GM19467 (cell line): ENCODE data around the gene ROBO2.

Experiments
- ATAC-seq: cut with Tn5 transposase; IDR thresholded peaks from one replicate; pipeline ENCODE4 v1.9.1; 2021; ENCODE audit warnings: mild to moderate bottlenecking, moderate library complexity; ENCODE audit not compliant: unreplicated experiment

Gene ROBO2

DNA sequence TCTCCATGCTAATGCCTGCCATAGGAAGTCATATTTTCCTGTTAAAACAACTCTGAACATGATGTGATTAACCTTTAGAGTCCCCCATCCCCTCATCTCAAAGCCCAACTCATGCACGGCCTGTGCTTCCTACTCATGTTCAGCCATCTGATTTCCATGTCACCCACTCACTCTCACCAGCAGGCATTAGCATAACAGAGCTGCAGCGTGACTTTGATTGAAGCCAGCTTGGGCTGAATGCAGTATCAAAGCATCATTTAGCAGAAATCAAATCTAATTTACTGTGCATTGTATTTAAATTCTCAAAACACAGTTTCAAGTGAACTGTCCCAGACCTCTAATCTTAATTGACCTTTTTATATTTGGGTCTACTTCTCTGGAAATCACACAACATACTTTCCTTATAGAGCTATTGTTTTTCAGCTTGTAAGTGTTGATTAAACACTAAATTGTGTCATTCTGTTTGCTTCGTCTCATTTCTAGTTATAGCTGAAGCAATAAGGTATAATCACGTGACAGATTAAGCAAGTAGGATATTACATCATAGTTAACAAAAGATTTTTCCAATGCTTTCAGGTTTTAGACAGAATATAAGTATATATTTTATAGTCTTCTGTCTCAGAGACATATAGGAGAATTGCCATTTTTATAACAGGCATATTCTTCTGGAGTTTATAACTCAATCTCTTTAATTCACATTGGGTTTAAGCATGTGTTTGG lies 501.5 kb downstream of the ROBO2 start:
- no peak for ATAC-seq

DNA sequence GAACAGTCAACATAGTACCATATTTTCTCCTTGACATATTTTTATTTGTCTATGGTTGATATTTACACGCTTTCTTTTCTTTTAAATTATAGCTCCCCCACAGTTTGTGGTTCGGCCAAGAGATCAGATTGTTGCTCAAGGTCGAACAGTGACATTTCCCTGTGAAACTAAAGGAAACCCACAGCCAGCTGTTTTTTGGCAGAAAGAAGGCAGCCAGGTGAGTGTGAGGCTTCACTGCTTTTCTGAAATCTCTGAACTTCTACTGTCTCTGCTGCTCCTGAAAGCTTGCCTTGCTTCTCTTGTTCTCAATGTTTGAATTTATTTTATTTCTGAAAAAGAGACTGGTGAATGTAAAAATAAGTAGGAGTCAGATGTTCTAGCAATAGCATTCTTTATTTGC lies 506.3 kb downstream of the ROBO2 start:
- ATAC-seq: no peak

DNA sequence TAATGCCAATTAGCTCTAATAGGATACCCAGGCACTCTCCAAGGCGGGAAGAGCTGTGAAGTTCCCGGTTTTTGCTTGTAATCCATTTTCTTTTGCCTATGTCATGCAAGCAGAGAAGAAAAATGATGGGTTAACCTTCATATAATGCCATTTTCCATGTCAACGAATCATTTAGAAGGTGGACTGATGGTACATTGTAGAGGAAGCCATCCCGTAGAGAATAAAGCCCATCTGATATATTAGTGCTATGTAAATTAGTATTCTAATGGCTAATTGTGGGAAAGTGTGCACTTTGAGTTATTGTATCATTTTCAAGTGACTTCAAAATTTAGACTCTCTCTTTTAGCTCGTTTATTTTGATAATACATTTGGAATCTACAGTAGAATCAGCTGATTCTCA lies 509.1 kb downstream of the ROBO2 start:
- no peak for ATAC-seq

DNA sequence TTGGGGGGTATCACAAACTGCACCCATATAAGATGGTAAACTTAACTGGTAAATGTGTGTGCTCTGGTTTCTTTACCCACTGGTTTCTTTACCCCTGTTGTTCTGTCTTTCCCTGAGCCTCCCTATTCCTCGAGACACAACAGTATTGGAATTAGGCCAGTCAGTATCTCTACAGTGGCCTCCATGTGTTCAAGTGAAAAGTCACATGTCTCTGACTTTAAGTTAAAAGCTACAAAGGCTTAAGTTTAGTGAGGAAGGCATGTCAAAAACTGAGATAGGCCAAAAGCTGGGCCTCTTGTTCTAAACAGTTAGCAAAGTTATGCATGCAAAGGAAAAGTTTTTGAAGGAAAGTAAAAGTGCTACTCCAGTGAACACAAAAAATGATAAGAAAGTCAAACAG lies 513.3 kb downstream of the ROBO2 start:
- no peak for ATAC-seq

DNA sequence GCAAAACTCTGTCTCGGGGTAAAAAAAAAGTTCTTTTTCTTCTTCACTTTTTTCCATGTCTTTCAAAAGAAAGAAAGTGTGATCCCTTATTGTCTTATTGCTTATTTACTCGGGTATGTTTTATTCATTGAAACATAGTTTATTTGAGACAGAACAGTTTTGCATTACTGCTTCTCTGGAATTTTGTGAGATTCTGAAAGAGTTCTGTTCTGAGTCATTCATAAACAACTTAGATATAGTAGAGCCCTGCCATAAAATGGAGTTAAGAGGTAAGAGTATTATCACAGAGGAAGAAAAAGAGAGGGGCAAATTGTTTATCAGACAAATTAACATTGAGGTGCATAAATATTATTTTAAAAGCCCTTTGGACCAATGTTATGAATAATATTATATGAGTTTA lies 522.2 kb downstream of the ROBO2 start:
- ATAC-seq: no peak

DNA sequence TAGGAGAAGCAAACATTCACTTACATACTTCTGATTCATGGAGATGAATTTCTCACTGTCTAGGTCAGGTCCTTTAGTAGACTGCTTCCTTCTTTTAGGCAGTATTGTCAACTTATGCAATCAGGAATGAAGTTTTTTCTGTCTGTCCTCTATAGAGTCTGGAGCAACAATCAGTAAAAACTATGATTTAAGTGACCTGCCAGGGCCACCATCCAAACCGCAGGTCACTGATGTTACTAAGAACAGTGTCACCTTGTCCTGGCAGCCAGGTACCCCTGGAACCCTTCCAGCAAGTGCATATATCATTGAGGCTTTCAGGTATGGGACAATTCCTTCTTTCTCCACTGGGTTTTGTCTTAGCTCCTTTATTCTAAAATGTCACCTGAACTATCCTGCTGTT lies 523.1 kb downstream of the ROBO2 start:
- no peak for ATAC-seq

DNA sequence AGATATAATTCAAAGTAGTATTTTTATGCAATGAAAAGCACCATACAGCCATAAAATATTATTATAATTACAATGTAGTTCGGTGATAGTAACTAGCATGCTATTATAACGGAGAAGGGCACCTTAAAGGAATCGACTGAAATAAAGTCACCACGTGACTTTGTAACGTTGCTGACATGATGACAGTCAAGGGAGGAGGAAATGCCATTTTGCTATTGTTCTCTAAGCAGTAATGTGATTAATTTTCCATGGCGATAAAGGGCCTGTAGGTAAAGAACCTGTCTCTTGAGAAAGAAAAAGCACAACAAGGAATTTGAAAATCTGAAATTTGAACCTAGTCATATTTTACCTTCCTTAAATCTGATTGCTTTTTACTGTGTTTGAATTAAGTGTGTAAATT lies 526.2 kb downstream of the ROBO2 start:
- no peak for ATAC-seq

DNA sequence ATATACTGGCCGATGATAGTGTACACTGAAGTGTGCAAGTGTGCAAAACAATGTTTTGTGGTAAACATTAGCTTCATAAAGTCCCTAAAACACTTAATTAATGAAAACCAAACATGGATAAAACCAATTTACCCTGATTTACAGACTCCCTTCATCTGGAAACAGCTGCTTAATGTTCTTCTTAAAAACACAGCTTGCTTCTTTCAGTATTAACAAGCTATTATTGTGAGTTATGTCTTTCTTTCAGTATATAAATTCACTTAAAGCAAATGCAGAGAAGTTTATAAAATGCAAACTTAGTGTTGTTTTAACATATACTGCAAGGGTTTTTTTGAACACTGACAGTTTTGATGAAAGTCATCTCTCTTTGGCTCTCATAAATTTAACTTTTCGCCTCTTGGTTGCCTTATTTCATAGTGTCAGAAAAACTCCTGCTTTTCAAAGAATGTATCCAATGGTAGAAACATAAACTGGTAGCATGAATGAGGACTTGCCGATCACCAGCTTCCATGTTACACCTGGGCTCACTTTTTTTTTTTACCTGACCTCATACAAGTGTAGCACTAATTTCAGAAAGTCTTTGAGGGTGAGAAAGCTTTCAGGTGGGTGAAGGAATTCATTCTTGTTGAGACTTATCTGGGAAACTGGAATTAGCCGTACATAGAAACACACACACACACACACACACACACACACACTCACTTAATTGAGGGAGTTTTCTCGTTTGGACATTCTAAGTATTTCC lies 532.2 kb downstream of the ROBO2 start:
- ATAC-seq: no peak

DNA sequence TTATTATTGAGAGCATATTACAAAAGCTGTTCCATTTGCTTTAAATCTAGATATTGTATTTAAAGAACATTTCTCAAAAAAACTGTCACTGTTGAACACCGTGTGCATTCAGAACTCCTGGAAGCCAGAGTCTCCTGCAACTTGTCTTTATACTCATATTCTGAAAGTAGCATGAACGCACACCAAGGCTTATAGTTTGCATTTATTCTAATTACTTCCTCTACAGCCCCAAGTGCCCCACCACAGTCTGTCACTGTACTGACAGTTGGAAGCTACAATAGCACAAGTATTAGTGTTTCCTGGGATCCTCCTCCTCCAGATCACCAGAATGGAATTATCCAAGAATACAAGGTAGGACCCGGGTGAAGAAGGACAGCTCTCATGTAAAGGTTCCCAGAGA lies 537.4 kb downstream of the ROBO2 start:
- no peak for ATAC-seq

DNA sequence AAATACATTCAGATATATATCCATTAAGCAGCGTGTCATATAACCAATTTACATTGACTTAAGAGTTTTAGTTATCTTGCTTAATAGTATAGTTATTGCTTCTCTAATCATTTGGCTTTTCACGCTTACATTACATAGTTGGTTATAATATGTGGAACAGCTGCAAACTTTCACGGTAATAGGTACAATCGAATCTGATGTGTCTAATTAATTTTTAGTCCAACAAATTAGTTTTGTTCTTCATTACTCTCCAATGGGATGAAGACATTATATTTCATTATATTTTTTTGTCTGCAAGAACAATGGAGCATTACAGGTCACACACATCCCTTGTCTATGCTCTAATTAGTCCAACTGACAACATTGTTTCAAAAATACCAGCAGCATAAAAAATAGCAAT lies 546.3 kb downstream of the ROBO2 start:
- ATAC-seq: no peak

DNA sequence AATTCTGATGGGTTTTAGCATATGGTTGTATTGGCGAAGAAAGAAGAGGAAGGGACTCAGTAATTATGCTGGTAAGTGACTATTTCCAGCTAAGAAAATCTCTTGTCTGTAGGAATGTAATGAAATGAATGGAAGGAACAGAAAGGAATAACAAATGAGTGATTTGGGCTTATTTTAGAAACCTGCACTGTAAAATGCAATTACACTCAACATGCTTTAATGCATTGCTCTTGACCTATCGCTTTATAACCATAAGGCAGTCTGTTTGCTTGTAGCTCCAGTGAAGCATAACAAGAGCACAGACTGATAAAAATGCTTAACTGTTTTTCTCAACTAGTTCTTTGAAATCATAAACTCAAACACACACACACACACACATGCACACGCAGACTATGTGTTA lies 549.0 kb downstream of the ROBO2 start:
- ATAC-seq: no peak

DNA sequence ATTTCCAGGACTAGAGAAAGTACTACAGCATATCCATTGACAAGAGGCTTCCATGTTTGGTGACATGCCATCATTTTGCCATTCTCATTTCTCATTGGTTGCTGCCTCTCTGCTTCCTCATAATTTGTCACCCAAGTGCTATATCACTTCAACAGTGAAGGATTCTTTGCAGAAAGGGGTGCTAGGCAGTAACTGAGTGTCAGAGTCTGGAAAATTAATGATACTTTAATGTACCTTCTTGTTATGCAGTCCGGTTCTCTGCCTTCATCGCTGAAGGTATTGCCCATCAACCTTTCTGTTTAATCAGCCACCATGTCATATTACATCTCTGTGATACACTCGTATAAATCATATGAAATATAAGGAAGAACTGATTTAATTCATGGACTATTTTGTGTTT lies 550.3 kb downstream of the ROBO2 start:
- no peak for ATAC-seq

DNA sequence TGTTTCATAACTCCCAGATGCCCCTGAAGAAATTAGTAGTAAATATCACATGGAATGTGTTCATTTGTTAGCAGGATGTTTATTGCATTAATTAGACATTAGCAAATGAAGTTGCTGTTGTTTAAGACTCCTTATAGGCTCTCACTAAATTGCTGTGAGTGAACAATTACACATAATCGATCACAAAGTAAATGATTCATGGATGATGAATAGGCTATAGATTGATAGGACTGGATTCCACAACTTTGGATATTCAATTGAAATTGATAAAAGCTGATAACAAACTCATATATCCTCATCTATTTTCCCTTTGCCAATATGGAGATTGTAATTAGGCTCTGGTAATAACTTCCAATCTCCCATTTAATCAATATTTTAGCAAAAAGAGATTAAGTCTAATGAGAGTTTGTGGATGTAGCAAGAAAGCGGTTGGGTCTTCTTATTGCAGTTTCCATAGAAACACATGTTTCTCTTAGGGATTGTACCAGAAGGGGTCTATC lies 555.5 kb downstream of the ROBO2 start:
- no peak for ATAC-seq

DNA sequence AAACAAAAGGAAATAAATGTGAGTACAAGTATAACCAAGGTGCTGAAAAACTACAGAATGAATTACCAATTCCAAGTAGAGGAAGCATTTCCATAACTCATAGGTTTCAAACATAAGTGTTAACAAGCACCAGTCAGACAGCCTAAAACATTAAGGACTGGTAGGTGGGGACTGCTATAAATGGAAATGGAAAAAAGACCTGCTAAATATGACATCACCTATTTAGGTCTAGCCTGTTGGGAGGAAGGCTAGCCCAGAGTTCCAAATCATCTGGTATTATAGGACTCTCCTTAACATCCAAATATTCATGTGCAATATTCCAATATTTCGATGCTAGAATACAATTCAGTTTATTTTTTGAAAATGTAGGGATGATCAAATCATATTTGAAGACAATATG lies 560.0 kb downstream of the ROBO2 start:
- no peak for ATAC-seq

DNA sequence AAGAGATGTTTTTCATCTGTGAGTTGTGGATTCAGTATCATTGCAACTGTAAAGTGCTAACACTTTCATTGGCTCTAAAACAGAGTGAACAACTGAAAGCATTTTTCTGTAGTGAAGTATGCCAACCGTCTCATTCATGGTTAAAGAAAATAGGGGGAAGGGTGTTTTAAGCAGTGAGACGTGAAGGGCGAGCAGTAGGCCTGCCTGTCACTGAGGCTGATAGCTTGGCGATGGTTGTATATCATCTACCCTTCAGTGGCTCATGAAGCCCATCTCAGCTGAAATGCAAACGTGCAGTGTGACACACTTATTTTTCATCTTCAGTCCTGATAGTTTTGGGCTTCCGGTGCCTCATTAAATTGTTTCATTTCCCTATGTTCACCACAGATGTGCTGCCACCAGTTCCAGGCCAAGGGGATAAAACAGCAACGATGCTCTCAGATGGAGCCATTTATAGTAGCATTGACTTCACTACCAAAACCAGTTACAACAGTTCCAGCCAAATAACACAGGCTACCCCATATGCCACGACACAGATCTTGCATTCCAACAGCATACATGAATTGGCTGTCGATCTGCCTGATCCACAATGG lies 562.0 kb downstream of the ROBO2 start:
- ATAC-seq: no peak

DNA sequence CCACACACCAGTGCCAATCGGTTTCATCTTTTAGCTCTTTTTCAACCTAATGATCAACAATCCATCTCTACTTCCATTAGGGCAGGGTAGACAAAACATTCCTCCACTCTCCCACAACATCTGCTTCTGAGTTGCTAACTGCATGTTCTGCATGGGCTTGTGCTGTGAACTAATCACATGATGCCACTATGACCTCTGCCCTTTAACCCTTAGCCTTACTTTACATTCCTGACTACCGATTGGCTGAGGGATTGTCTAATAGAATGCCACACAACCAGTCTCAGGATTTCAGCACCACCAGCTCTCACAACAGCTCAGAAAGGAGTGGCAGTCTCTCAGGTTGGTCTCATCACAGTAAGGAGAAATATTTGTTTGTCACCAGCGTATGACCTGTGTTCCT lies 562.8 kb downstream of the ROBO2 start:
- ATAC-seq: no peak

DNA sequence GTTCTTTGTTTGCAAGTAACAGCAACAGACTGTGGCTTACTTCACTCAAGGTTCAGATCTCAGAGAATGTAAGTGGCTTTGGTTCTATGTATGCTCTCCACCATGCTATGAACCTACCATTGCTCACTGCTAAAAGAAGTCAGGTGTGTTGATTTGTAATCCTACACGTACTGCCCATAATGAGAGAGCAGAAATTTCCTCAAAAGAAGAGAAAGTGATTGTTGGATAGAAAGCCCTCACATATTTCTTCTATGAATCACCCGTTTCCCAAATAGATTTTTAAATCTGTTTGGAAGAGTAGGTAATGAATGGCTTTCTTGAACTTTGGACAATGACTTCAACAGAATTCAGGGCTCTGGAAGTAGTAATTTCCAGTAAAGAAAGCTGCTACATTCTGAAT lies 565.4 kb downstream of the ROBO2 start:
- no peak for ATAC-seq

DNA sequence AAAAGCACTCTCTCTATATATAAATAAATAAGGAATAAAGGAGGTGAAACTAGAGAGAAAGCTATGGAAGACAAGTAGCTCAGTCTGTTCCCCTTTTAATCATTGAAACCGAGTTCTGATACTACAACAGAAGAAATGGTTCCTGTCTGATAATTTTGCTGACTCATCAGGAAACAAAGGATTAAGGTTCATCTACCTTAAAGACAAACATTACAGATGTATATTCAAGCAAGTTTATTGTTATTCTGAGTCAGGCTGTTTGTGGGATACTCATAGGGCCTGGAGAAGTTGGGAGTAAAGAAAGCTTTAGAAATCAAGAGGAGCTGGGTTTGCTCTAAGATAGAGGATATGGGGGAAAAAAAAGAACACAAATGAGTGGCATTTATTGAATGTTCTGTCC lies 566.0 kb downstream of the ROBO2 start:
- no peak for ATAC-seq

DNA sequence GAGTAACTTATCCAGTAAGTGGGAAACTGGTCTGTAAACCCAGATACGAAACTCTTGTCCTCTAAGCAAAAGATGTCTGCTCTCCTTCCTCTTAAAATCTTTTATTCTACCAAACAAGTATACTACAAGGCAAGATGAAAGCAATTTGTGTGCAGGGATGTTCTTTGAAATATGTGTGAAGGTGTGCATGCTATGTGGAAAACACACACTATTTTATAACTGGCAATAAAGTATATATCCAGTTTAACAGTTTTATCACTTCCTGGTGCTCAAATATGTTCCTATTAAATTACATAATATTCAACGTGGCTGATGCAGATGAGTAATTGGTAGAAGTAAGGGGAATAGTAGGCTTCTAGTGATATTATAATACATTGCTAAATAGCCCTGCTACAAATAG lies 566.5 kb downstream of the ROBO2 start:
- ATAC-seq: no peak

DNA sequence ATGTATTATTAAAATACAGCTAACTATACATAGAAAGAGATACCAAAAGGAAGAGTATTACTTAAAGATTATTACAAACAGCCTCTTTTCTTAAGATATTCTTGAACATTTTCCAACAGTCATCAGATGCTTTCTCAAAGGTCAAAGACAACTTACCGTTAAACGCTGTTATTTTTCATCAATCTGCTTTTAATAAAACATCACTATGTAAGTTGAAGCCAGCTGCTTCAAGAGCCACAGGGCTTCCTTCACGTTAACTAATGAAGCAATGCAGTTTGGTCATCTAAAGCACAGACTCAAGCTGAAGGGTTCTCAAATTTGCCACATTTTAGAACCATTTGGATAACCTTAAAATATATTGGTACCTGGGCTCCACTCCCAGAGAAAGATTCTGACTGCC lies 578.8 kb downstream of the ROBO2 start:
- no peak for ATAC-seq

DNA sequence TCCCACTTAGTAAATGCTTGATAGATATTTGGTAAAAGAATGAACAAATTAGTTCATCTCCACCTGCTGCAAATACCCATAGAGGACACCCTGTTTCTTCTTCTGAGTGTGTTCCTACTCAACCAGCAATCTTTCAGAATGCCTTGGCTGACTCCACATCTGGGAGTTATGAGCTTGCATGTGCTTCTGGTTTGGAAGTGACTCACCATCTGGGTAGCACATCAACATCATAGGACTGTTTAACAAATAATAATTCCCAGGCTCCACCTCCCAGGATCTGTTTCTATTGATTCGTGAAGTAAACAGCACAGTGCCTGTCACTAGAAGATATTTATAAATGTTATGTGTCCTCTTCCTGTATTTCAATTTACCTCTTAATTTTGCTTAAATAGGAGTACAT lies 580.1 kb downstream of the ROBO2 start:
- ATAC-seq: no peak

DNA sequence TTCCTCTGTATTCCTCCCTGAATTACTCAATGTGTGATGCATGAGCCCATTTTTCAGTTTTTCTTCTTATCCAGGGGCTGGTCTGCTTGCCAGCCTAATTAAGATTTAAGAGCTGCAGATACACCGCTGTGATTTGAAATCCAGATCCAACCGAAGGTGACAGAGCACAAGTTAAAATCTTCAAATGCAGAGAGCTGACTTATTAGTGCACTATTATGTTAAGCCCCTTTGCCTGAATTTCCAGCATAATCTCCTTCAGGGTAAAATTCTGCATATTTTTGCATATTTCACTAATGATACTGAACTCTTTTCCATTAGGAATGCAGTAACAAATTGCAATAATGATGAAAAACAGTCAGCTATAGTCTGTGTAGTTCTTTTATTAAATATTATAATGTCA lies 583.6 kb downstream of the ROBO2 start:
- ATAC-seq: no peak
